Measurements from ENCODE around the gene MYOZ3.

DNA sequence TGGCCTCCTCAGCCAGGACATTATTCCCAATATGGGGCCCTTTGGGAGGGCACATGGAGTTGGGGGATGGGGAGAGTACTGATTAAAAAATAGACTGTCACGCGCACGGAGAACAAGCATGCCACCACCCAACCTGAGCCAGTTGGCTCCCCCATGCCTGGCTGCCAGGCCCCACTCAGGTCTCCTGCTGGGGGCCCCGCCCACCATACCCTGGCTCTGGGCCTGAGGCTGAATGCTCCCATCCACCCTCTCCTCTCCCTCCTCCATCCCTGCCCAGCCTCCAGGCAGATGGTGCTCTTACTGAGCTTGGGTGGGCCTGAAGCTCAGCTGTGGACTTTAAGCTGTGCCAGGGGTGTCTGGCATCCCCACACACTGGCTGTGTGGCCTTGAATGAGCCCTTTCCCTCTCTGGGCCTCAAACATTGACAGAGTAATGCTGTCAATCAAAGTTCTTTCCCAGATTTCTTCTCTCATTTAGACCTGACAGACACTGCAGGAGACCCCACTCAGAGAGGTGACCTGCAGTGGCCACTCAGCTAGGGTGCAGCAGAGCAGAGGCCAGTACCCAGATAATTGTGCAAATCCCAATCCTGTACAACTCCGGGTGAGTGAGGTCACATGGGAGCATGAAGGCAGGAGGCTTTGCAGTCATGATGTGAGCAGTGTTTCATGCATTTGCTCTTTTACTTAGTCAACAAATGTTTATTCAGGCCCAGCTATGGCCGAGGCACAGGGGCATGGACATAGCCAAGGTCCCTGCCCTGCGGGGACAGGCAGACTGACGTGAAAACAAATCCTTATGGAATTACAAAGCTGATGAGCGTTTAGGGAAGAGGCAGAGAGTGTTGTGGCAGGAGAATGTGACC is 30.4 kb upstream of the MYOZ3 start:
- TF ChIP-seq CTCF (IDR thresholded peaks at IDR 0.05) (no peak), POLR2A (IDR thresholded peaks at IDR 0.05) (peak in 1 of 2 donors; percentile 13)
